ENCODE data around the gene WDR44.

DNA sequence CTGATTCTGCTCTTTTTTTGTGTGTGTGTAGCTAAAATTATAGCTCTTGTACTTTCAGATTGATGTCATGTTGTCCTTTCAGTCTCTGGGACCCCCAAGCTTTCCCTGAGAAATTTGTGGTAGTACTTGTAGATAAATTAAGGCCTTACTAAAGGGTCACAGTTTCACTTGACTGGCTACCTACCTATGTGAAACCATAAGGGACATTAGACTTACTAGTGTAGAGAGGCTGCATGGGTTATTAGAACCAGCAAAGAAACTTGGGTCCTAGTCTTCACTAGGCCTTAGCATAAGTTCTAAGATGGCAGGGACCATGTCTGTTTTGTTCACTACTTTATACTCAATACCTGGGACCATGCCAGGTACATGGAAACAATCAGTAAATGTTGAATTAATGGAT is 21.4 kb downstream of the WDR44 start:
- TF ChIP-seq, protein P1, sequence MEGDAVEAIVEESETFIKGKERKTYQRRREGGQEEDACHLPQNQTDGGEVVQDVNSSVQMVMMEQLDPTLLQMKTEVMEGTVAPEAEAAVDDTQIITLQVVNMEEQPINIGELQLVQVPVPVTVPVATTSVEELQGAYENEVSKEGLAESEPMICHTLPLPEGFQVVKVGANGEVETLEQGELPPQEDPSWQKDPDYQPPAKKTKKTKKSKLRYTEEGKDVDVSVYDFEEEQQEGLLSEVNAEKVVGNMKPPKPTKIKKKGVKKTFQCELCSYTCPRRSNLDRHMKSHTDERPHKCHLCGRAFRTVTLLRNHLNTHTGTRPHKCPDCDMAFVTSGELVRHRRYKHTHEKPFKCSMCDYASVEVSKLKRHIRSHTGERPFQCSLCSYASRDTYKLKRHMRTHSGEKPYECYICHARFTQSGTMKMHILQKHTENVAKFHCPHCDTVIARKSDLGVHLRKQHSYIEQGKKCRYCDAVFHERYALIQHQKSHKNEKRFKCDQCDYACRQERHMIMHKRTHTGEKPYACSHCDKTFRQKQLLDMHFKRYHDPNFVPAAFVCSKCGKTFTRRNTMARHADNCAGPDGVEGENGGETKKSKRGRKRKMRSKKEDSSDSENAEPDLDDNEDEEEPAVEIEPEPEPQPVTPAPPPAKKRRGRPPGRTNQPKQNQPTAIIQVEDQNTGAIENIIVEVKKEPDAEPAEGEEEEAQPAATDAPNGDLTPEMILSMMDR (IDR thresholded peaks at IDR 0.05) = no peak
- no peak for TF ChIP-seq POLR2A (IDR thresholded peaks at IDR 0.05)
- no peak for TF ChIP-seq POLR2AphosphoS5 (IDR thresholded peaks at IDR 0.05)

Measured in transverse colon (tissue), 4 donors.